ENCODE measurements around the gene CRTC1.
A peak's percentile ranks its signal among the peaks of the same experiment; 100 is the strongest.
"Not testable (repeated sequence)": the region's sequence is repeated elsewhere in the genome, so short reads cannot be mapped to it uniquely, and the experiment has no call there.

Gene CRTC1

GRCh38 chr19:18809149-18809868 lies 125.8 kb downstream of the CRTC1 start:
- no peak for DNase-seq

- DNase-seq, result not testable (repeated sequence)
Measured at GRCh38 chr19:18811638-18812037, 128.2 kb downstream of the CRTC1 start.

GRCh38 chr19:18814063-18814462 lies 130.6 kb downstream of the CRTC1 start:
- peak; percentile 75 for DNase-seq

GRCh38 chr19:18815673-18816072 lies 132.2 kb downstream of the CRTC1 start:
- DNase-seq, result no peak

- DNase-seq, result not testable (repeated sequence)
Measured at GRCh38 chr19:18816645-18817044, 133.2 kb downstream of the CRTC1 start.

GRCh38 chr19:18817574-18817973 lies 134.1 kb downstream of the CRTC1 start:
- no peak for DNase-seq

- DNase-seq, result no peak
Measured at GRCh38 chr19:18828786-18829185, 145.3 kb downstream of the CRTC1 start.

- no peak for DNase-seq
Measured at GRCh38 chr19:18830488-18830887, 147.0 kb downstream of the CRTC1 start.

GRCh38 chr19:18831524-18832305 lies 148.2 kb downstream of the CRTC1 start, which contains the start of gene UPF1:
Gene UPF1, plus strand, starts transcription at chr19:18831959. Its CDS starts 251 bp downstream, at chr19:18832210.
- peak; percentile 96 for DNase-seq

All from right forelimb (tissue), 1 donor.